ENCODE measurements around the gene IGDCC3. TPM values are rescaled to one million over a fixed set of nuclear protein-coding genes. Genes with fewer than 3 reads are reported as not detected.

The IGDCC3 gene
- polyA plus RNA-seq, 2 of the 4 experiments (the other 2 are of a cell fraction): 0.04 to 0.12 TPM

- TF ChIP-seq ZSCAN20 (CRISPR knock-in tag; IDR thresholded peaks at IDR 0.05) (no peak), CEBPB (IDR thresholded peaks at IDR 0.05) (no peak), PBX3 (IDR thresholded peaks at IDR 0.05) (no peak), USF2 (IDR thresholded peaks at IDR 0.05) (no peak)
Observed at GRCh38 chr15:65286704-65287519, 90.9 kb downstream of the IGDCC3 start, which contains the start of gene PARP16 (continued).

GRCh38 chr15:65286069-65286703 lies 91.6 kb downstream of the IGDCC3 start:
- H3K4me1 ChIP-seq: peaks cover 14% of the 10 kb centered on the region
- ChIA-PET CTCF (interaction anchor here (0.8 to 23.8 kb wide), 24 partner anchors 9 to 253 kb away, joined by 3 to 408 read pairs (median 4); partner anchors contain the start of genes CLPX and RNU5A-1), POLR2A (interaction anchor here (0.5 to 4.2 kb wide), 10 partner anchors 8 to 241 kb away, joined by 3 to 53 read pairs (median 9); partner anchors contain the start of genes CILP, CLPX, RNU5A-1 and RNU5B-1)
- peak overlapping the region; percentile 65 for H3K4me3 ChIP-seq
- peak overlapping the region; percentile 89 for H3K4me2 ChIP-seq
- DNase-seq (ENCODE audit: low read depth in 1 of 2, low spot score in 1 of 2): peak in 1 of 2 experiments; percentile 58
- no peak for FAIRE-seq
- peak; percentile 63 to 75 for ATAC-seq
- H3K27ac ChIP-seq: peak overlapping the region; percentile 85 to 91
- no peaks in the 10 kb centered on the region for H3K9me3 ChIP-seq
- under 1% methylated on average over 35 of the region's 52 CpGs for WGBS (ENCODE audit: missing lambda C conversion rate)
- no peak for TF ChIP-seq FOSB (CRISPR knock-in tag; IDR thresholded peaks at IDR 0.05)
- TF ChIP-seq ZC3H11A (IDR thresholded peaks at IDR 0.05): no peak
- TF ChIP-seq MAFK (IDR thresholded peaks at IDR 0.05; ENCODE audit: partially characterized antibody): no peak
- TF ChIP-seq JUN (IDR thresholded peaks at IDR 0.05): no peak
- no peak for TF ChIP-seq EHF (CRISPR knock-in tag; IDR thresholded peaks at IDR 0.05)
- 0 out of 2 replicates have a peak, but pooled peaks have one; percentile 29 for TF ChIP-seq RFX5 (IDR thresholded peaks at IDR 0.05)
- no peak for TF ChIP-seq BCL3 (IDR thresholded peaks at IDR 0.05)
- no peak; the same call in 2 of the 3 replicates for TF ChIP-seq SMC3 (IDR thresholded peaks at IDR 0.05)
- TF ChIP-seq EP300 (IDR thresholded peaks at IDR 0.05): no peak
- TF ChIP-seq TP53 (CRISPR knock-in tag; IDR thresholded peaks at IDR 0.05): no peak
- no peak for TF ChIP-seq HMGXB4 (CRISPR knock-in tag; IDR thresholded peaks at IDR 0.05; ENCODE audit: borderline replicate concordance)
- no peak for TF ChIP-seq ESRRA (IDR thresholded peaks at IDR 0.05; ENCODE audit: borderline replicate concordance, low read length)
- no peak for TF ChIP-seq HOXA7 (CRISPR knock-in tag; IDR thresholded peaks at IDR 0.05)
- no peak for TF ChIP-seq CBX8 (IDR thresholded peaks at IDR 0.05)
- TF ChIP-seq, protein P1, sequence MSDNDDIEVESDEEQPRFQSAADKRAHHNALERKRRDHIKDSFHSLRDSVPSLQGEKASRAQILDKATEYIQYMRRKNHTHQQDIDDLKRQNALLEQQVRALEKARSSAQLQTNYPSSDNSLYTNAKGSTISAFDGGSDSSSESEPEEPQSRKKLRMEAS (IDR thresholded peaks at IDR 0.05): 0 out of 2 replicates have a peak, but pooled peaks have one; percentile 36
- no peak for TF ChIP-seq RAD21 (conservative IDR thresholded peaks at IDR 0.05 in 1 of 2, IDR thresholded peaks at IDR 0.05 in 1 of 2)
- no peak for TF ChIP-seq CHD4 (IDR thresholded peaks at IDR 0.05; ENCODE audit: borderline replicate concordance)
- no peak for TF ChIP-seq HOXB5 (CRISPR knock-in tag; IDR thresholded peaks at IDR 0.05)
- TF ChIP-seq HOXB13 (CRISPR knock-in tag; IDR thresholded peaks at IDR 0.05; ENCODE audit: low read depth): no peak
- TF ChIP-seq PBX3 (IDR thresholded peaks at IDR 0.05): no peak
- TF ChIP-seq HEYL (CRISPR knock-in tag; IDR thresholded peaks at IDR 0.05): no peak
- TF ChIP-seq RNF2 (IDR thresholded peaks at IDR 0.05; ENCODE audit: borderline replicate concordance, low read depth): peak; percentile 85; the same call in 1 of the 2 replicates
- TF ChIP-seq RARB (CRISPR knock-in tag; IDR thresholded peaks at IDR 0.05): no peak
- 0 out of 2 replicates have a peak, but pooled peaks have one; percentile 43 for TF ChIP-seq MAZ (IDR thresholded peaks at IDR 0.05; ENCODE audit: borderline replicate concordance, low read depth, low read length)
- no peak for TF ChIP-seq ATOH8 (CRISPR knock-in tag; IDR thresholded peaks at IDR 0.05; ENCODE audit: low read depth)
- no peak for TF ChIP-seq CEBPB (IDR thresholded peaks at IDR 0.05)
- TF ChIP-seq RCOR1 (IDR thresholded peaks at IDR 0.05; ENCODE audit: low read depth, low read length): no peak
- no peak for TF ChIP-seq FOXS1 (CRISPR knock-in tag; IDR thresholded peaks at IDR 0.05)

All from A549 (cell line).